Fibroblast of lung (primary cell): ENCODE measurements around the gene ADA.

ENCODE experiments used
- CTCF ChIP-seq, 2 donors: IDR thresholded peaks in 1 of 2; conservative IDR thresholded peaks in 1 of 2; 1 replicate in 1 of 2; 2 replicates in 1 of 2; pipeline ENCODE4 v1.5.1; 2011 to 2012; ENCODE audit warnings: low read length in 2 of 2, control low read depth in 1 of 2, inconsistent platforms in 1 of 2, low read depth in 1 of 2, mild to moderate bottlenecking in 1 of 2
- EZH2 ChIP-seq: IDR thresholded peaks from 2 replicates; pipeline ENCODE4 v1.5.1; 2012; ENCODE audit warnings: low read length, control low read depth, mild to moderate bottlenecking; ENCODE audit errors: missing control alignments

DNA sequence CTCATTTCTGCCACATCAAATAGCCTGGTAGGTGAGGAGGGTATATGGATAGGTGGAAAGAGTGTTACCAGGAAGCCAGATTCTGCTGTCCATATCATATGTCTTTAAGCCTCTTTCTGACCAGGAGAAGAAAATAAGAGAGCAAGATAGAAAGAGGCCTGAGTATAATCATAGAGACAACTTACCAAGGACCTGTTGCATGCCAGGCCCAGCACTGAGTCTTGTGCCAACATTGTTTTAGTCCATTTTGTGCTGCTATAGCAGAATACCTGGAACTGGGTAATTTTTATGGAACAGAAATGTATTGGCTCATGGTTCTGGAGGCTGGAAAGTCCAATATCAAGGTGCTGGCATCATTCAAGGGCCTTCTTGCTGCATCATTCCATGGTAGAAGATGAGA is 7.3 kb upstream of the ADA start:
- no peak for TF ChIP-seq CTCF (conservative IDR thresholded peaks at IDR 0.05 in 1 of 2, IDR thresholded peaks at IDR 0.05 in 1 of 2; ENCODE audit: low read depth in 1 of 2, low read length in 2 of 2)
- no peak for TF ChIP-seq EZH2
